ENCODE results near the gene GOLT1A.

GOLT1A gene

DNA sequence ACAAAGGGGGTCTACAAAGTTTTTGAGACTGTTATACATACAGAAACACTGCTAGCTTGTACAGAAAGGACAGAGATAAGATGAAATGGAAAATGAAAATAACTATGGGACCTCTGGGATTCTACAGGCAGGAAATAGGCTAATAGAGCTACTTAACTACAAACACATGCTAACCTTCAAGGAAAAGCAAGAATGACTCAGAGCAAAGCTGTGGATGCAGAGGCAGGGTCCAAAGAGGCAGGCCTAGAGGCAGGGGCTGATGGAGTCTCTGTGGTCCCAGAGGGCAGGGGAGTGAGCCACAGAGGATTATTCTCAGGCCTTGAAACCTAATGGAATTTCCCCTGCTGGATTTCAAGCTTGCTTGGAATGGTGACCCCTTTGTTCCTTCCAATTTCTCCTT, 18.7 kb upstream of the GOLT1A start:
- in situ Hi-C loops (cut with HindIII; ENCODE audit: low pct_unique_long_range_greater_than_20kb, low sequenced_read_pairs) = no loop called here
- TF ChIP-seq JUND (IDR thresholded peaks at IDR 0.05; ENCODE audit: low read depth) = no peak
- no peak for DNase-seq (ENCODE audit: low read depth in 1 of 2, low spot score in 1 of 2)

DNA sequence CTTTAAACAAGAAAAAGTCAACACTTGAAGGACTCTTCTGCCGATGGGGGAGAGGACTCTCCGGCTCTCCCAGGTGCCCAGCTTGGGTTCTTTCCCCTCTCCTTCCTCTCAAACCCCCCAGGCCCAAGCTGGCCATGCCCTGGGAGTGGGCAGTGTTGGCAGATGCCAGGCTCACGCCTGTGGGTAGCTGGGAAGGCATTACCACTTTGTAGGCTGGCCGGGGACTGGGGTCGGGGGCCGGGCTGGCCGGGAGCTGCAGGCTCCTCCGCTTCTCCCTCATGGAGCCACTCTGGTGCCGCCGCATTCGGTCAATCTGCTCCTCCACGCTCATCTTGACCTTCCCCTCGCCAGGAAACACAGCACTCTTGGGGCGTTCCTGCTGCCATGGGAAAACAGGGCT, 16.4 kb upstream of the GOLT1A start:
- no peak for DNase-seq (ENCODE audit: low read depth in 1 of 2, low spot score in 1 of 2)
- no peak for TF ChIP-seq JUND (IDR thresholded peaks at IDR 0.05; ENCODE audit: low read depth)
- in situ Hi-C loops (cut with HindIII; ENCODE audit: low pct_unique_long_range_greater_than_20kb, low sequenced_read_pairs) = no loop called here

DNA sequence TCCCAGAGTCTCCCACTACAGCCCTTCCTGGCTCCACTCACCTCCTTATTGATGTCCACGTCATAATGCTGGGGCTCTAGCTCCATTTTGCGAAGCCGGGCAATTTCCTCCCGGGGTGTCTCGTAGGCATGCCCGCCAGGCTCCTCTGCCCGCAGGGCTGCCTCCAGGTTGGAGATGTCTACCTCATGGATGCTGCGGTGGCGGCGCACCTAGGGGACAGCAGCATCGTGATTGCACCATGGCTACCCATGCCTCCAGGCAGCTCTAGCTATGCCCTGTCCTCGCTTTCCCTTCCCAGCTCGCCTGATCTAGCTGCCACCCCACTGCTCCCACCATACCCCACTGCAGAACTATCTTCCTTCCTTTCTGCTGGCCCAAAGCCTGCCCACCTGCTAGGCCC, 15.1 kb upstream of the GOLT1A start:
- no peak for TF ChIP-seq JUND (IDR thresholded peaks at IDR 0.05; ENCODE audit: low read depth)
- in situ Hi-C loops (cut with HindIII; ENCODE audit: low pct_unique_long_range_greater_than_20kb, low sequenced_read_pairs) = no loop called here
- DNase-seq (ENCODE audit: low read depth in 1 of 2, low spot score in 1 of 2) = no peak

DNA sequence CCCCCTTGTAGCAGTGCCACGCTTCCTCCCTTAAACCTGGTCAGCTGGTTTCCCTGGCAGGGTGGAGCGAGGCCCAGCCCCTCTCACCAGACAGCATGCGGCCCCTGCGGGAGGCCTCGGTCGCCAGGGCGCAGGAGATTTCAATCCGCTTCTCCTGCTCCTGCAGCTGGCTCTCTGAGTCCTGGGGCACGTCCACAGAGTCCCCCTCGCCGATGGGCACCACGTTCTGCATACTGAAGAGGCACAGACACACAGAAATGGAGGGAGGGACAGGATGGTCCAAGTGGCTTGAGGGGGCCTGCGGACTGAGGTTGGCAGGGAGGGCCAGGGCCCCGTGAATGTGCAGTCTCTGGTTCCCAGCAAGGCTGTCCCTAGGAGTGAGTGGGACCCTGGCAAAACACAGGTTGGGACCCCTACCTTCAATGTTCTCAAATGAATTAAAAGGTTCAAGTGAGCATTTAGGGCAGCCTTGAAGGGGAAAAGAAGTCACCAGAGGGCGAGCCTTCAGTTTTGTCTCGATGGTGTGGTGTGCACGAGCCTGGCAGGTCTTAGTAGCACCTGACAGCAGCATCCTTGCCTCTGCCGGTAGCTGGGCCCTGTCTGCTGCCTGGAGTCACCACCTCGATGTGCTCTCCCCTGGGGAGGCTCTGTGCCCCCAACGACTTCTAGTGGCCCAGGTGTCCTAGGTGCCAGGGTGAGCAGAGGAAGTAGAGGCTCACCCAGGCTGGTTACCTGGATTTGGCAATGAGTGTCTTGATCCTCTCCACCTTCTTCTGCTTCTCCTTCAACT, 14.4 kb upstream of the GOLT1A start:
- DNase-seq (ENCODE audit: low read depth in 1 of 2, low spot score in 1 of 2) = no peak

DNA sequence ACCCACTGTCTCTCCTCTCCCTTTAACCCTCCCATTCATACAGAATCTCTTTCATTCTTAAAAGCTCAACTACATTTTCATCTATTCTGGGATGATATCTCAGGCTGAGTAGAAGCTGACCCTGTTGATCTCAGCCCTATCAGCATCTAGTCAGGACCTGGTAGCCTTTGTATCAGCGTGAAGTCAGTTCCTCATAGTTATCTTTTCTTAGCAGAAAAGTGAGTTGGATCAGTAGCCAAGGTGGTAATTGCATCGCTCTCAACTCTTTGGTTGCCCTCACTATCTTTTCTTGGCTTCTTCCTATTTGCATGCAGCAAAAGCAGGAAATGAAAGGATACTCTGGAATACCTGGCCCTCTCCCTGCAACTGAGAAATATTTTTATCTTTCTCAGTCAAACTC, 13.6 kb upstream of the GOLT1A start:
- TF ChIP-seq JUND (IDR thresholded peaks at IDR 0.05; ENCODE audit: low read depth) = no peak
- DNase-seq (ENCODE audit: low read depth in 1 of 2, low spot score in 1 of 2) = no peak
- in situ Hi-C loops (cut with HindIII; ENCODE audit: low pct_unique_long_range_greater_than_20kb, low sequenced_read_pairs) = no loop called here

More for the DNA sequence above, 14.4 kb upstream of the GOLT1A start:
- no peak for TF ChIP-seq JUND (IDR thresholded peaks at IDR 0.05; ENCODE audit: low read depth)
- in situ Hi-C loops (cut with HindIII; ENCODE audit: low pct_unique_long_range_greater_than_20kb, low sequenced_read_pairs) = no loop called here

DNA sequence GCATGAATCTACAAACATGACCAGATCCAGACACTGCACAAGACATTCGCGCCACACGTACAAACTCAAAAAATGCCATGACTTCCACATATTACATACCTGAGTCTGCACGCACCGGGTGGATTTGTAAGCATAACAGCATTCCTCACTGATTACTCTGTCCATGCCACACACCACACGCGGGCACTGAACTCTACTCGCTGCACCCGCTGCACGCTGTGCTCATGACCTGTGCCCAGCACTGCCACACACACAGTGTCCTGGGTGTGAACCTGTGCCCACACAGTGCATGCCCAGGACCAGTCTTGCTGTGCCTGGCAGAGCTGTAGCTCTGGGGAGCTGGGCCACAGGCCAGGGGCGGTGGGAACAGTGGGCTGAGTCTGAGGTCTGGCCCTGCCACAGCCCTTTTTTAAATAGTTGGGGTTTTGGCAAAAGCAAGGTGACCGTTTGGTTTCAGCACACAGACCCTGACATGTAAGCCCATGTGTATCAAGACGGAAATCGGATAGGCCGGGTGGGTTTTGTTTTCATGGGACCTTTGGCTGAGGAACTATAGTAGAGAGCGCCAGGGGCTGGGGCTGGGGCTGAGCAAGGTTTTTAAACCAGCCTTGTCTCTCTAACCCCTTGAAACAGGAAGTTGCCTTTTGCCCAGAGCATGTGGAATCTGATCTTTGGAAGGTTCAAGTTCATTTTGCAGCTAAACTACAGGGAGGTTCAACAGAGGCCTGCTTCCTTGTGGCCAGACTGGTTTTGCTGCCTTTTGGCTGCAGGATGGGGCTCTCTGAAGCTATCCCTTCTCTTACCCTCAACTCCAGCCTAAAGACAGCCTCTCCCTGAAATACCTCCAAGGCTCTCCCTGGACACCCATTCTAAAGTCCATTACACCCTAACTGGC, 12.3 kb upstream of the GOLT1A start:
- TF ChIP-seq JUND (IDR thresholded peaks at IDR 0.05; ENCODE audit: low read depth) = no peak
- in situ Hi-C loops (cut with HindIII; ENCODE audit: low pct_unique_long_range_greater_than_20kb, low sequenced_read_pairs) = no loop called here
- peak; percentile 81 to 82 for DNase-seq (ENCODE audit: low read depth in 1 of 2, low spot score in 1 of 2)

DNA sequence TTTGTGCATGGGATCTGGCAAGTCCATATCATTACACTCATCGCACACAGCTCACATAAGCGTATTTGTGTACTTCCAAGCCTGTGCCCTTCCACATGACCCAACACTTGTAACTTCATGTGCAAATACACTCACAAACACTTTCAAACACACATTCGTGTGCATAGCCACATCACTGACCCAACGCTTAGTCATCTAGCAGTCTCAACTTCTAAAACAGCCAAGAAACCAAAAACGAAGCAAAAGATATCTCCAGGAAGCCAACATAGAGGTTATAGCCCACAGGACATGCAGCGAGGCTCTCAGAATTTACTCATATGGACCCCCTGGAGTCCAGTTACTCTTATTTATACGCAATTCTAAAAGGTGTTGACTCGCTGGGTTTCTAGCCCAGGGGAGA, 10.9 kb upstream of the GOLT1A start:
- TF ChIP-seq JUND (IDR thresholded peaks at IDR 0.05; ENCODE audit: low read depth) = no peak
- DNase-seq (ENCODE audit: low read depth in 1 of 2, low spot score in 1 of 2) = no peak
- in situ Hi-C loops (cut with HindIII; ENCODE audit: low pct_unique_long_range_greater_than_20kb, low sequenced_read_pairs) = no loop called here

DNA sequence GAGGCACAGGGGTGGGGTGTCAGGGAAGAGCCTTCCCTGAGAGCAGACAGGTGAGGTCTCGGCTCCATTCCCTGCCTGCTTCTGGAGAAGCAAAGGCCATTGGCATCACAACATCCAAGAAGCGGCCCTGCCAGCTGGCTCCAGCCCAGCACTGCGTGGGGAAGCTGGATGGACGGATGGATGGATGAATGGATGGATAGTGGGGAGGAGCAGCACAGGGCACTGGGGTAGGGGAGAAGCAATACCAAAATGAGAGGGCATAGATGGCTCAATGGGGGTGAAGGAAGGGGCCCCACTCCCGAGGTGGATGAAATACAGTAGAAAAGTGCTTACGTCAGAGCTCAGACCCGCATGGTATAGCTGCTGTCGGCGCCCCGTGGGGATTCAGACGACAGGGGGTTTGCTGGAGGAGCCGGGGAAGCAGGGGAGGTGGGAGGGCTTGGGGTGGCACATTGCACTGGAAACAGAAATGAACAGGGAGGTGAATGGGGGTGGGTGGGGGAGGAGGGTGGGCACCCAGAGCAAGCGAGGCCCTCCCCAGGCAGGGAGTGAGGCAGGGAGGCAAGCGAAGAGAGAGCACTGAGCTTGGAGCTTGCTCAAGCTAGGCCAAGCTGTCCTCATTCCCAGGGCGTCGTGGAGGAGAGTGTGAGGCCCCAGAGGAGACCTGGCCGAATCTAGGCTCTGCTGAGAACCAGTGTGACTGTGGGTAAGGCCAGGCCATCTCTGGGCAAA, 9.5 kb upstream of the GOLT1A start:
- in situ Hi-C loops (cut with HindIII; ENCODE audit: low pct_unique_long_range_greater_than_20kb, low sequenced_read_pairs) = no loop called here
- no peak for TF ChIP-seq JUND (IDR thresholded peaks at IDR 0.05; ENCODE audit: low read depth)
- DNase-seq (ENCODE audit: low read depth in 1 of 2, low spot score in 1 of 2) = no peak

DNA sequence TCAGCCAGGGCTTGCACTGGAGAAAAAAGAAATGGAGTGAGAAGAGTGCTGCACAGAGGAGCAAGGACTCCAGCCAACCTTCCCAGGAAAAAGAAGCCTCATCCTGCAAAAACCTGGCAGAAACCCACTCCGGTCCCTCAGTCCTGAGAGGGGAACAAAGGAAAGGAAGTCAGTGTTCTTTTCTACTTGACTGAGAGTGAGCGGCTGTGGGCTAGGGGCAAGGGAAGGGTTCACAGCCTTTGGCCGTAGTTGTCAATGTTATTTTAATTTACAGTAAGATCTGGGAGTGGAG, 8.9 kb upstream of the GOLT1A start:
- in situ Hi-C loops (cut with HindIII; ENCODE audit: low pct_unique_long_range_greater_than_20kb, low sequenced_read_pairs) = no loop called here
- DNase-seq (ENCODE audit: low read depth in 1 of 2, low spot score in 1 of 2) = no peak
- TF ChIP-seq JUND (IDR thresholded peaks at IDR 0.05; ENCODE audit: low read depth) = no peak

DNA sequence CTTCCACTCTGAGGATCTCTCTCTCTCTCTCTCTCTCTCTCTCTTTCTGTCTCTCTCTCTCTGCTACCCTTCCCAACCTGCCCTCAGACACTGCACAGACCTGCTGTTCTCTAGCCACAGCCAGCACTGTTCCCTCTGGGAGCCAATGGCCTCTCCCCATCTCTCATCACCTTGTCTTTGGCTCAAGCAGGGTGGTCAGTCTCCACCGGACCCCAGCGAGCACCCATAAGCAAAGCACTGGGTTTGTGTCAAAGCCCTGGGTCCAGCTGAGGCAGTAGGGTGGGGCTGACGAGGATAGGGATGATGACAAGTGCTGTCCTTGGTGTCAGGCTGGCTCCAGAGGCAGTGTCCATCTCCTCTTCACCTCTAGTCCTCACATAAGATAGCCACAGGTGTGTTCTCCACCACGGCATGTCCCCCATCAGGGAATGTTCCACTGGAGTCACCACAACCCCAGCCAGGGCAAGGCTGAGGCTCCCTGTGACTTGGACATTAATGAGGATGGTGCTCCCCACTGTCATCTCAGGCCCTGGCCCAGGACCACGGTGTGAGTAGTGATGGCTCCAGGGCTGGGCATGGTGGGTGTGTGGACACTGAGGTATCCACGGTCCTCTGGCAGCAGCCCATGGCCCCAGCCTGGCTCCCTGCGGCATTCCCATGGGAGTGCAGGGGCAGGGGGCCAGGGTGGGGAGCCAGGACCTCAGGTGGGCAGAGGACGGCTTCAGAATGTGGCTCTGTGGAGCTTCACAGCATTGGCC, 8.4 kb upstream of the GOLT1A start:
- no peak for DNase-seq (ENCODE audit: low read depth in 1 of 2, low spot score in 1 of 2)
- TF ChIP-seq JUND (IDR thresholded peaks at IDR 0.05; ENCODE audit: low read depth) = no peak
- in situ Hi-C loops (cut with HindIII; ENCODE audit: low pct_unique_long_range_greater_than_20kb, low sequenced_read_pairs) = no loop called here

DNA sequence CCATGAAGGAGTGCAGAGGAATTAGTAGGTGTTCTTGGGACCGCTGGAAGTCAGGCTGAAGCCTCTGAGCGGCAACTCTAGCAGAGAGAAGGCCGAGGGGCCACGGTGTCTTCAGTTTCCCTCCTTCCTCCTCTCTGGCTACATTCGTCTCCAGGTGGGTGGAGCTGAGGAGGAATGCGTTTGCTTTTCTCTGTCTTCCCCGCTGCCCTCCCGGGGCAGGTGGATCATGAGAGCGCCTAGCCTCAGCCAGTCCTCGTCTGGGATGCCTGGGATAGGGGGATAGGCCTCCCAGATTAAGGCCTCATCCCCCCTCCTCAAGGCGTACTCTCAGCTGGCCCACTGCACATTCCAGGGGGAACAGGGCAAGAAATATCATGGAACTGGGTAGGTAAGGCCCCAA, 7.5 kb upstream of the GOLT1A start:
- no peak for DNase-seq (ENCODE audit: low read depth in 1 of 2, low spot score in 1 of 2)
- TF ChIP-seq JUND (IDR thresholded peaks at IDR 0.05; ENCODE audit: low read depth) = no peak
- in situ Hi-C loops (cut with HindIII; ENCODE audit: low pct_unique_long_range_greater_than_20kb, low sequenced_read_pairs) = no loop called here

DNA sequence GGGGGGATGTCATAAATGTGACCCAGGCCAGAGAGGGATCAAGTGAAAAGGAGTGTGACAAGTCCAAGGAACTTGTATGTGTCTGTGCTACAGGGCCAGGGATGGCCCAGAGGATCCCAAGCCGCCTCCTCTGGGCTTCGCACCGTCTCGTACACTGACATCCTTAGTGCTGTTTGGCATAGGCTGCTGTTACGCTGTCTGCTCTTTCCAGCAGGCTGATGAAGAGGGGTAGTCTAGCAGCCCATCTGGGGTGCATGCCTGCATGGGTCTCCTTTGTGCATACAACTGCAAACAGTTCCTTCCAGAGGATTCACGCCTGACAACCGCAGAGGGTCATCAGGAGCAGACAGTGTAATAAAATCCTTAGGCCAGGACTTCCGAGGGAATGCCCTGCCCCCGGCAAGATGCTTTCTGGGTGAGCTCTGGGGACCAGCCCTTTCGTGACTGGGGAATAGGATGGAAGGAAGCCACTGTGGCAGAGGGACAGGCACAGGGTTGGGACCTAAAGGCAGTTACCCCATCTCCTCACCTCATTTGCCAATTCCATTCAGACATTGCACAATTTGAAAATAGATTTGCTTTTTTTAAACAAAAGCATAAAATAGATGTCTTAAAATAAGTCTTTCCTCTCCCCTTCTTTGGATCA, 6.3 kb upstream of the GOLT1A start:
- no peak for DNase-seq (ENCODE audit: low read depth in 1 of 2, low spot score in 1 of 2)
- in situ Hi-C loops (cut with HindIII; ENCODE audit: low pct_unique_long_range_greater_than_20kb, low sequenced_read_pairs) = no loop called here
- no peak for TF ChIP-seq JUND (IDR thresholded peaks at IDR 0.05; ENCODE audit: low read depth)

All from T47D (cell line).